ENCODE data around the gene ZNF630. TPM values are rescaled to one million over a fixed set of nuclear protein-coding genes. Genes with fewer than 3 reads are reported as not detected.
A peak's percentile ranks its signal among the peaks of the same experiment; 100 is the strongest.
"Not testable (repeated sequence)": the region's sequence is repeated elsewhere in the genome, so short reads cannot be mapped to it uniquely, and the experiment has no call there.

ZNF630 gene
- total and polyA plus RNA-seq, 12 donors: 0.96 to 3.5 (median 2.5) TPM

DNA sequence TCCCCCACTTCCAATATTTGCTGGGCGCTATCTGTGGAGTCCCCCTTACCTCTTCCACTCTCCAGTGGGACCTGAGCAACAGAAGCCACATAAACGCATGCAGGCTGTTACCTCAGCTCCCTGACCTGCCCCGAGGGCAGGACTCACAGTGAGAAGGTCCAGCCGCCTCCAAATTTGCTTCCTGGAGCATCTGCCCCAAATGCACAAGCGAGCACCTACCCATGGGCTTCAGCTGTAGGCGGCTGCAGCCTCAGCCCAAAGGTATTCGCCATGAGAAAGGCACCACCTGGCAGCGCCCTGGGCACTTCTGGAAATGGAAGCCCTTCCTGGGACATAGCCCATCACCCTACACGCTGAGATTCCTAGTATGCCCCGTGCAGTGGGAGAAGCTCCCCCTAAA lies 41.2 kb downstream of the ZNF630 start:
- ATAC-seq (no peak), DNase-seq (no peak)
- intact Hi-C loops (cut with DNase I): no loop called here
- Histone ChIP-seq H3K27me3 (no peaks in the 10 kb centered on the region), H3K27ac (no peak overlapping the region), H3K4me1 (peaks cover 0 to 13% (median 0%) of the 10 kb centered on the region in 9 donors), H3K9me3 (no peaks in the 10 kb centered on the region), H3K4me3 (no peak overlapping the region), H3K36me3 (no peaks in the 10 kb centered on the region)
- WGBS, 2 donors: 93 to 96% methylated on average over 10 of the region's 10 CpGs
- TF ChIP-seq, protein P1, sequence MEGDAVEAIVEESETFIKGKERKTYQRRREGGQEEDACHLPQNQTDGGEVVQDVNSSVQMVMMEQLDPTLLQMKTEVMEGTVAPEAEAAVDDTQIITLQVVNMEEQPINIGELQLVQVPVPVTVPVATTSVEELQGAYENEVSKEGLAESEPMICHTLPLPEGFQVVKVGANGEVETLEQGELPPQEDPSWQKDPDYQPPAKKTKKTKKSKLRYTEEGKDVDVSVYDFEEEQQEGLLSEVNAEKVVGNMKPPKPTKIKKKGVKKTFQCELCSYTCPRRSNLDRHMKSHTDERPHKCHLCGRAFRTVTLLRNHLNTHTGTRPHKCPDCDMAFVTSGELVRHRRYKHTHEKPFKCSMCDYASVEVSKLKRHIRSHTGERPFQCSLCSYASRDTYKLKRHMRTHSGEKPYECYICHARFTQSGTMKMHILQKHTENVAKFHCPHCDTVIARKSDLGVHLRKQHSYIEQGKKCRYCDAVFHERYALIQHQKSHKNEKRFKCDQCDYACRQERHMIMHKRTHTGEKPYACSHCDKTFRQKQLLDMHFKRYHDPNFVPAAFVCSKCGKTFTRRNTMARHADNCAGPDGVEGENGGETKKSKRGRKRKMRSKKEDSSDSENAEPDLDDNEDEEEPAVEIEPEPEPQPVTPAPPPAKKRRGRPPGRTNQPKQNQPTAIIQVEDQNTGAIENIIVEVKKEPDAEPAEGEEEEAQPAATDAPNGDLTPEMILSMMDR (IDR thresholded peaks at IDR 0.05): no peak

DNA sequence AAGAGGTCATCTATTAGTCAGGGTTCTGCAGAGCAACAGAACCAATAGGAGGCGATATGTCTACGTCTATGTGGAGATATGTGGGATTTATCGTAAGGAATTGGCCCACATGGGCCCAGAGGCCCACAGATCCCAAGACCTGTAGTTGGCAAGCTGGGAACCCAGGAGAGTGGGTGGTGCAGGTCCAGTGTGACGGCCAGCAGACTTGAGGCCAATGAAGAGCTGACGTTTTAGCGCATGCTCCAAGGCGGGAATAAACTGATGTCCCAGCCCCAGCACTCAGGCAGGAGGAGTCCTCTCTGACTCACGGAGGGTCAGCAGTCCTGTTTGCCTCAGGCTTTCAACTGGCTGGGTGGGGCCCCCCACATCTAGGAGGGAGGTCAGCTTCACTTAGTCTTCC lies 43.3 kb downstream of the ZNF630 start:
- no peak for DNase-seq
- intact Hi-C loops (cut with DNase I): loop anchor here in 8 of 10 donors (5.0 to 10.0 kb wide), 9 partner anchors 63 to 483 kb away; partner anchors contain the start of genes ZNF81 (in 4 of the 8), ELK1 (in 3 of the 8), UXT (in 3 of the 8) and ARAF (in 1 of the 8)
- H3K27ac ChIP-seq: no peak overlapping the region
- ATAC-seq: no peak
- H3K27me3 ChIP-seq: no peaks in the 10 kb centered on the region
- no peaks in the 10 kb centered on the region for H3K36me3 ChIP-seq
- 93 to 98% methylated on average over 8 of the region's 8 CpGs for WGBS, 2 donors
- peaks cover 0 to 14% (median 0%) of the 10 kb centered on the region in 9 donors for H3K4me1 ChIP-seq
- H3K4me3 ChIP-seq: no peak overlapping the region
- TF ChIP-seq, protein P1 (IDR thresholded peaks at IDR 0.05): no peak
- no peaks in the 10 kb centered on the region for H3K9me3 ChIP-seq

DNA sequence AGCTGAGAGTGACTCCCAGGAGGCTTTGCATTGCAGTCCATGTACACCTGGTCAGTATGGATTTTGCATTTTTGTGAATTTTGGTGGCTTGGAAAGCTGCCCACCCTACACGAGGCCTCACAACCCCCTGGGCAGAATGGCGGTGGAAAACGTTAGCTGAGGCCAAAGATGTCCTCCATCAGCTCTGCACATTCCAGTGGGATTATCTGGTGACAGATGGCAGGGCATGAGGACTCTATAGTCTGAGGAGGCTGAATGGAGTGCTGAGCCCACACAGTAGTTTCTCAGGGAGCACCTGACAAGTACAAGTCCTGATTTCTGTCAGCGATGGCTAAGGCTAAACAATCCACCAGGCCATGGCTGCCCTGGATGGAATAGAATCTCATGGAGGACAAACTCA lies 43.9 kb downstream of the ZNF630 start:
- H3K36me3 ChIP-seq, DNase-seq, H3K27me3 ChIP-seq, H3K9me3 ChIP-seq, H3K27ac ChIP-seq, H3K4me3 ChIP-seq, ATAC-seq: not testable (repeated sequence)
- WGBS, 2 donors: 55 to 68% methylated on average over 3 to 4 of the region's 4 CpGs
- intact Hi-C loops (cut with DNase I): loop anchor here in 8 of 10 donors (5.0 to 10.0 kb wide), 9 partner anchors 63 to 483 kb away; partner anchors contain the start of genes ZNF81 (in 4 of the 8), ELK1 (in 3 of the 8), UXT (in 3 of the 8) and ARAF (in 1 of the 8)
- H3K4me1 ChIP-seq: peaks cover 0 to 14% (median 0%) of the 10 kb centered on the region in 9 donors

DNA sequence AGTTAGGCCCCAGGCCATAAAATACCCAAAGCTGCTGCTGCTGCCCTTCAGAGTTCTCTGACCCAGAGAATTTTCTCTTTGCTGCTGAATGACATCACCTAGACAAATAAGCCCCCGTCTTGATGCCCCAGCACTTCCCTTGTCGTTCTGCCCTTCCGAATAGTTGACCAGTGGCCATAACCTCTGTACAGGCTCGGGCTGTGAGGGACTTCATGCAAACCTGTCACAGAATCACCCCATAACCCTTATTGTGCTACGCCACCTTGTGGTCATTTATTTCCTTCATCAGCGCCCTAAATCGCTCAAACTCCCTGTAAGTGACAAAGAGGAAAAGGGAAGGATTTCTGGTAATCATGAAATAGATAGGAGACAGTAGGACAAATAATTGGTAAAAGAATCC lies 45.9 kb downstream of the ZNF630 start:
- no peak overlapping the region for H3K4me3 ChIP-seq
- peaks cover 0 to 3% (median 0%) of the 10 kb centered on the region in 11 donors for H3K9me3 ChIP-seq
- TF ChIP-seq, protein P1 (IDR thresholded peaks at IDR 0.05): peak; percentile 35 to 66 (median 58)
- H3K36me3 ChIP-seq: no peaks in the 10 kb centered on the region
- DNase-seq: peak in 1 of 2 donors; percentile 38
- WGBS, 2 donors: 1% methylated on average over 7 of the region's 7 CpGs
- peaks cover 0 to 14% (median 0%) of the 10 kb centered on the region in 9 donors for H3K4me1 ChIP-seq
- H3K27ac ChIP-seq: peak overlapping the region in 2 of 10 donors; percentile 31 to 40
- H3K27me3 ChIP-seq: no peaks in the 10 kb centered on the region
- ATAC-seq: peak; percentile 59 to 77 (median 70)
- intact Hi-C loops (cut with DNase I): loop anchor here in 8 of 10 donors (5.0 to 10.0 kb wide), 9 partner anchors 61 to 481 kb away; partner anchors contain the start of genes ZNF81 (in 4 of the 8), ELK1 (in 3 of the 8), UXT (in 3 of the 8) and ARAF (in 1 of the 8)

DNA sequence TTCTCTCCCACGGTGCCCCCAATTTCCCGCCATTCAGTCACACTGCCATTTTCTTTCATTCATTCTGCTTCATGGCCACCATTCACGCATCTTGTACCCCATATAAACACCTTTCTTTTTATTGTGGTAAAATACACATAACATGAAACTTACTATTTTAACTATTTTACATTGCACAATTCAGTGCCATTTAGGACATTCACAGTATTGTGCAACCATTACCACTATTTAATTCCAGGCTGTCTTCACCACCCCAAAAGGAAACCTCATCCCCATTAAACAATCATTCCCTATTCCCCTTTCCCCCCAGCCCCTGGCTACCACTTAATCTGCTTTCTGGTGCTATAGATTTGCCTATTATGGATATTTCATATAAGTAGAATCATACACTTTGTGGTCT lies 48.7 kb downstream of the ZNF630 start:
- WGBS, 2 donors: 95 to 98% methylated on average over 3 of the region's 3 CpGs
- TF ChIP-seq, protein P1 (IDR thresholded peaks at IDR 0.05): no peak
- DNase-seq: no peak

More for the DNA sequence above, 48.7 kb downstream of the ZNF630 start:
- no peak overlapping the region for H3K27ac ChIP-seq
- intact Hi-C loops (cut with DNase I): loop anchor here in 7 of 10 donors (5.0 to 10.0 kb wide), 8 partner anchors 58 to 478 kb away; partner anchors contain the start of genes ZNF81 (in 4 of the 7), ELK1 (in 3 of the 7), UXT (in 3 of the 7) and ARAF (in 1 of the 7)
- H3K36me3 ChIP-seq: no peaks in the 10 kb centered on the region
- H3K4me3 ChIP-seq: no peak overlapping the region
- no peaks in the 10 kb centered on the region for H3K27me3 ChIP-seq
- ATAC-seq: no peak
- H3K4me1 ChIP-seq: peaks cover 0 to 14% (median 0%) of the 10 kb centered on the region in 9 donors
- peaks cover 0 to 3% (median 0%) of the 10 kb centered on the region in 11 donors for H3K9me3 ChIP-seq
